Mucosa of stomach (tissue), 1 donor: Measurements from ENCODE around the gene SDC4.

Experiments used
- H3K27me3 ChIP-seq: one replicate; pipeline ENCODE4 v1.7.0; 2013; ENCODE audit warnings: mild to moderate bottlenecking, low read length; ENCODE audit not compliant: control insufficient read depth, insufficient read depth
- H3K36me3 ChIP-seq: one replicate; pipeline ENCODE4 v1.7.0; 2013; ENCODE audit warnings: low read length; ENCODE audit not compliant: control insufficient read depth, insufficient read depth
- H3K4me1 ChIP-seq: one replicate; pipeline ENCODE4 v1.7.0; 2013; ENCODE audit warnings: mild to moderate bottlenecking, low read length; ENCODE audit not compliant: control insufficient read depth, insufficient read depth
- H3K4me3 ChIP-seq: one replicate; pipeline ENCODE4 v1.7.0; 2013; ENCODE audit warnings: low read length
- H3K9ac ChIP-seq: one replicate; pipeline ENCODE4 v1.7.0; 2013; ENCODE audit warnings: mild to moderate bottlenecking, low read length, moderate library complexity
- H3K9me3 ChIP-seq: one replicate; pipeline ENCODE4 v1.7.0; 2013; ENCODE audit warnings: mild to moderate bottlenecking, low read length, moderate library complexity; ENCODE audit not compliant: control insufficient read depth
- donor health status: Pancreatic carcinoma.

SDC4 gene

DNA sequence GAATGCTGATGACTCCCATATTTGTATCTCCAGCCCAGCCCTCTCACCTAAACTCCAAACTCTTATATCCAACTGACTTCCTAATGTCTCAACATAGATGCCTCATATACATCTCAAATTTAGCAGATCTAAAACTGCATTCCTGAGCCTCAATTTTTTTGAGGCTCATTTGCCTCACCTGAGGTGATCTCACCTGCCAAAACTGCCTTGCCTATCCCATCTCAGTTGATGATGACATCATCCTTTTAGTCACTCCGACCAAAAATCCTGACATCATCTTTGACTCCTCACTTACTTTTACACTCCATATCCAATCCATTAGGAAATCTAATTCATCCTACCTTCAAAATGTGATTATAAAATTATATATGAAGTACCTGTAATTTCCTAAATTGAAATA is 68.2 kb downstream of the SDC4 start:
- Histone ChIP-seq H3K4me3 (no peak overlapping the region), H3K9me3 (no peaks in the 10 kb centered on the region), H3K36me3 (no peaks in the 10 kb centered on the region), H3K27me3 (peaks cover 4% of the 10 kb centered on the region), H3K9ac (no peak overlapping the region), H3K4me1 (peaks cover 8% of the 10 kb centered on the region)

DNA sequence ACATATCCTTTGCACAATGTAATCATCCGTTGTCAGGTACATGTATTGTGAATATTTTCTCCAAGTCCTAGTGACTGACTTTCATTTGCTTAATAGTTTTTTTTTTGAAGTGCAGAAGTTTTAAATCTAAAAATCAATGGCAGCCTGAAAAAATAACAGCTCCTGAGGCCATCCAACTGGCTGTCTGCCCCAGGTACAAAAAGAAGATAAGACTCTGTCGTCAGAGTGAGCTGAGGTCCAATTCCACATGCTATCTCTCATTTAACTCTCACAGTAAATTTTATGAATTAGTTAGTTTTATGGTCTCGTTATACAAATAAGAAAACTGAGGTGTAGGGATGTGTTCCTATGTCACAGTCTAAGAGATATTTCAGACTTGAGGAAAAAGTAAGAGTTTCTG is 72.9 kb downstream of the SDC4 start:
- Histone ChIP-seq H3K27me3 (no peaks in the 10 kb centered on the region), H3K4me1 (no peaks in the 10 kb centered on the region), H3K9me3 (no peaks in the 10 kb centered on the region), H3K36me3 (no peaks in the 10 kb centered on the region), H3K4me3 (no peak overlapping the region), H3K9ac (no peak overlapping the region)
